NCI-H345 treated with DMSO at 0.1 percent for 48 hours (cell line): ENCODE results near the gene PEAR1.

Experiments
- DNase-seq: peaks from one replicate; lab custom pipeline; 2025; ENCODE audit not compliant: unreplicated experiment; lab: John Stamatoyannopoulos, UW

PEAR1 gene

DNA sequence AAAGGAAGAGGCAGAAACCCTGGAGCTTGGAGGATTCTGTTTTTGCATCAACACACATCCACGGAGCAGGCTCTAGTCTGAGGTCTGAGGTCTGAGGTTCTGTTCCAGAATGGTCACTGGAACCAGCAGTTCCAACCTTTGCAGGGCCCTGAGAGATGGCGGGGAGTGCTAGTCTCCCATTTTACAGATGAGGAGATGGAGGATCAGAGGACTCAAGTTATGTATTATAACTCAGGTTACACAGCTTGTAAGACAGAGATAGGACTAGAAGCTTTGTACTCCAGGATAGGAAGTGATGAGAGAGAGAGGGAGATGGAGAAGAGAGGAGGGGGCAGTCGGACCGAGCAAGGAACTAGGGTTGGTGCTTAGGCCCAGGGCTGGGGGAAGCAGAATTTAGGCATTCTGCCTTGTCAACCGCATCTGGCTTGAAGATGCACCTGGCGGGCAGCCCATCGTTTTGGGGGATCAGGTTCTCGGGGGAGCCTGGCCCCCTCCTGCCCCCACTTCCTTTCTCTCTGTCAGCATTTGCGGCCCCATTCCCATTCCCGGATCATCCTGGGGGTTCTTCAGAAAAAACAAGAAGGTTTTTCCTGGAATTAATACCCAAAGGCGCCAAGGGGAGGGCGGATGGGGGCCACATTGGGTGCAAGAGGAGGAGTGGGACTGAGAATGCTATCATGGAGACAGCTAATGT, 5.6 kb downstream of the PEAR1 start:
- DNase-seq = no peak

DNA sequence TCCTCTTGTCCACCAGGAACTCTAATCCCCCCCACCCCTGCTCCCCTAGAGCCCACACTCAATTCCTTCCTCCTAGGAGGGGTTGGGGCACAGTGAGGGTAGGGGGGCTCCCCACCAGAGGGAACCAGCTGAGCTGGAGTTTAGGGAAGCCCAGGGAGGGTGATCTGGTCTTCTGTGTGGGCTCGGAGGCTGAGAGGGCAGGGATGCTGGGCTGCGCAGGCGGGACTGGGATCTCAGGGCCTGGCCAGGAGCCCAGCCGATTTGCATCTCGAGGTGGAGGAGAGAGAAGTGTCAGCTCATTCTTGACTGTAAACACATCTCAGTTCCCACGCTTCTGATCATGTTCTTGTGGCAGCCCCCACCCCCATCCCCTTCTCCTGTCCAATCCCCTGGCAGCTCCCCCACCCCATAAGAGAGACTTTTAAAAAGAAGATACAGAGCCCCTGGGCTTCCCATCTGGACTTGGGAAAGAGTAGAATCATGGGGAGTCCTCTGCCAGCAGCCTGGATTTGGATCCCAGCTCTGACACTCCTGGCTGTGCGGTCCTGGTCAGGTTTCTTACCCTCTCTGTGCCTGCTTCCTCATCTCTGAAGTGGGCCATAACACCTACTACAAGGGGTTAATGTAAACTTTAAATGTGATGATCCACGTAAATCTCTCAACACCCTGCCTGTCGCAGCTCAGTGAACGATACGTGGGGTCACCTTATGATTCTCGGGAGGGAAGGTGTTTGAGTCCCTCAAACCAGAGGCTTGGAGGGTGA, 6.6 kb downstream of the PEAR1 start:
- no peak for DNase-seq

DNA sequence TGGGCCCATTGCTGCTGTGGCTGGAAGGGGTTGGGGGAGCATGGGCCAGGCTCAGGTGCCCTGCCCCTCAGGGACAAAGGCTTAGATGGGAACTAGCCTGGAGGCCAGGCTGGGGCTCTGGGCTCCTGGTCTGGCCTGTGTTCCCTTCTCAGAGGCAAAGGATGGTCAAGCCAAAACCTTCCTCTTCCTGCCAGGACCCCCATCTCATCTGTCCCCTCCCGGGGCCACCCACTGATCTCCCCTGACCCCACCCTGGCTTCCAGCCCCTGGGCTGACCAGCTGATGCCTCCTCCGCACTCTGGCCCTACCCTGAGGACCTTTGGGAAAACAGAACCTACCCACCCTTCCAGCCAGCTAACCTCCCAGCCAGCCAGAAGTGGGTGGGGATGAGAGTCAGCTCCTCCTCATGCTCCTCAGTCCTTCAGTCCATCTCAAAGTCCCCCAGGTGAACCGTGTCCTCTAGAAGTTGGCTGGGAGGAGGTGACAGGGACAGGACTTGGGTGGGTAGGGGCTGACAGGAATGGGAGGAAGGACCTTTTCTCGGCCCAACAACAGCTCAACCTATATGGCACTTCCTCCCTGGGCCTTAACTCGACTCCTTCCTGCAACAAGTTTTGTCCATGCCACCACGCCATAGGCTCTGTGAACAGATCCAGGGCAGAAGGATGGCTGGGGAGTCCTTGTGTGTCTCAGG, 7.5 kb downstream of the PEAR1 start:
- DNase-seq = no peak

GRCh38 chr1:156901590-156901900, 8.0 kb downstream of the PEAR1 start:
- no peak for DNase-seq

DNA sequence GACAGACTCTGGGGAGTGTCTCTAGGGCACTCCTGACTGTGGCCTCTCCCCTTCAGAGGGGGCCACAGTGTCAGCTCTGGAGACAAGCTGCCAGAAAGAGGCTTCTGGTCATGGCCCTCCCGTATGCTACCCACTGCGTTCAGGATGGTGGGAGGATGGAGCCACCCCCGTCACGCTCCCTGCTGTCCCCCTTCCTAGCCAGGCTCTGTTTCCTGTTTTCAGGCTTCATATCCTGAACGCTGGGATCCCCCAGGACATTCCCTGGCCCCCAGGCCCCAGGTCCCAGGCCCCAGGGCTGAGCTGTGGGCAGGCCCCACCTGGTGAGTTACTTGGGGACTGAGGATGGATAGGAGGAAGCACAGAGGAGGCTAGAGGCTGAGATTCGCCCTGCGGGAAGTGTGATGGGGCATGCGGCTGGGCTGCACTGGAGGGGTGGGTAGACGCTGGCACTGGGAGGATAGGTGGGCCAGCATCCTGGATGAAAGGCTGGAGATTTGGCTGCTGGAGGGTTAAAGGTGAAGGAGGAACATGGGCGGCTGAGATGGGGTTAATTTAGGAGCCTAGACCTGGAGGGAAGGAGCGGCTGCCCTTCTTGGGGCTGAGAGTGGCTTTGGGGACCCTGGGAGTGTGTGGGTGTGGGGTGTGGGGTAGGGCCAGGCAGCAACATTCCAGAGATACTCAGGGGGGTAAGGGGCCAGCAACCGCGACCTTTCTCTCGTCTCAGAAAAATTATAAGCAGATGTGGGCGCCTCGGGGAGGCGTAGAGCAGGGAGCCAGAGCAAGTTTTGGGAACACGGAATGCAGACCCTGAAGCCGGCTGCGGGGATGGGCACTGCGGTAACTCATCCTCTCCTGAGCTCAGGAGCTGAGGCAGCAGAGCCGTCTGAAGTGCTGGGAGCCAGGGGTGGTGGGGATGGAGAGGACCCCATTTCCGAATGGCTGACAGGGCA, 8.7 kb downstream of the PEAR1 start:
- DNase-seq = no peak

DNA sequence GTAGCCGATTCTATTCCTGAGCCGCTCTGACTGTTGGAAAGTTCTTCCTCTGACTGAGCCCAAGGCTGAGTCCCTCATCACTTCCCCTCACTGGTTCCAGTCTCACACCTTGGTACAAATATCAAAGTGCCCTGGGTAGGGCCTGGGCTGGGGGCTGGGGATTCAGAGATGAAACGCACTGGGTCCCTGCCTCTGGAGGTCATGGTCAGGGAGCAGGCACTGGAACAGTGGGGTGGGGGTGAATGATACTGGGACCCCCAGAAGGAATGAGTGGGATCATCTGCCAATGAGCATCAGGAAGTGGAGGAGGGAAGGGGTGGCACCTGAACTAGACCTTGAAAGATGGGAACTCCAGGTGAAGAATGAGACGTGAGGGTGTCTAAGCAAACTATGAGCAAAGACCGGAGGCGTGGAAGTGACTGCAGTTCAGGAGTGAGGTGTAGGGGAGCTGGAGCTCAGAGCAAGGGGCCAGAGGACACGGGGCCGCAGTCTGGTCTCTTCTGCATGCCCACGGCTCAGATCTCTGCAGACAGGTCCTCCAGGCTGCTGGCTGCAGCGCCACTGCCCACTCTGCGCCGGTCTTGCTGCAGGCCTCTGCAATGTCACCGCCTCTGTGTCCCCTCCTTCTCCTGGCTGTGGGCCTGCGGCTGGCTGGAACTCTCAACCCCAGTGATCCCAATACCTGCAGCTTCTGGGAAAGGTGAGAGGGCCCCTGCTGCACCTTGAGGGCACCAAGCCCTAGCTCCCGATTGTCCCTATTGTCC, 10.0 kb downstream of the PEAR1 start:
- DNase-seq = no peak

- DNase-seq = no peak
These were observed 10.9 kb downstream of the PEAR1 start for GRCh38 chr1:156904187-156904959.

- no peak for DNase-seq
These were observed 11.7 kb downstream of the PEAR1 start for GRCh38 chr1:156905176-156905575.

DNA sequence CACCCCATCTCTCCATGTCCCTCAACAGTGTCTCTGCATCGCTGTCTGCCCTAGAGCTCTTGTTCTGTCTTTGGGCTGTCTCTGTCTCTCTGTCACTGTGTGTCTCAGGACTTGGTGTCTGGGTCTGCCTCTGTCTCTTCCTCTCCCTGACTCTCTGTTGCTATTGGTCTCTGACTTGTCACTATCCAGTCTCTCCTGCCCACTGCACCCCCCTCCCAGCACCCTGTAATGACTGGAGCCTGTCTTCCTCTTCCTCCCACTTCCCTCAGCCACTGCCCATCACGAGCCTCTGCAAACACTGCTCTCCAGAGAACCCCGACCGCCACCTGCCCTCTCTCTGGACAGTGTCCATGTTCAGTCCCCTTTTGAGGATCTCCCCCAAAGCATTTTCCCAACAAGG, 12.1 kb downstream of the PEAR1 start:
- DNase-seq = no peak

GRCh38 chr1:156906206-156906906, 12.8 kb downstream of the PEAR1 start:
- no peak for DNase-seq

DNA sequence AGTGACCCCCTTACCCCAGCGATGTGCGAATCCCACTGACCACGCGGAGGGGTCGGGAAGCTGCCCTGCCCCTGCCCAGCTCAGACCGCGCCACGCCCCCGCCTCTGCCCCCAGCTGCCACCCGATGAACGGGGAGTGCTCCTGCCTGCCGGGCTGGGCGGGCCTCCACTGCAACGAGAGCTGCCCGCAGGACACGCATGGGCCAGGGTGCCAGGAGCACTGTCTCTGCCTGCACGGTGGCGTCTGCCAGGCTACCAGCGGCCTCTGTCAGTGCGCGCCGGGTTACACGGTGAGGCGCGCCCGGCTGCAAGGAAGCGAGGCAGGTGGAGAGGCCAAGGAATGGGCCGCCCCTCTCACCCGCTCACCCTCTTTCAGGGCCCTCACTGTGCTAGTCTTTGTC, 15.0 kb downstream of the PEAR1 start:
- no peak for DNase-seq

DNA sequence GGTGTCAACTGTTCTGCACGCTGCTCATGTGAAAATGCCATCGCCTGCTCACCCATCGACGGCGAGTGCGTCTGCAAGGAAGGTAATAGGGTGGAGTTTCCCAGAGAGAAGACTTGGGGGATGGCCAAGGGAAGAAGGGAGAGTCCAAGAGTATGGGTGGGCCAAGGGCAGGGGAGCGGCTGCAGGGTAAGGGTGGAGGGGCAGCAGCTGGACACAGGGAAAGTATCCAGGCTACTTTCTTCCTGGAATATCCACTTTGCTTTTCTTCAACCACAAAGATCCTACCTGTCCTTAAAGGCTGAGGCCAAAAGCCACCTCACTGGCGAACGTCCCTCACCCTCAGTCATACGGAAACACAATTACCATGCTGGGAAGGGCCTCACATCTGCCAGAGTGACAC, 15.4 kb downstream of the PEAR1 start:
- DNase-seq = no peak

GRCh38 chr1:156909671-156910070, 16.2 kb downstream of the PEAR1 start:
- no peak for DNase-seq

DNA sequence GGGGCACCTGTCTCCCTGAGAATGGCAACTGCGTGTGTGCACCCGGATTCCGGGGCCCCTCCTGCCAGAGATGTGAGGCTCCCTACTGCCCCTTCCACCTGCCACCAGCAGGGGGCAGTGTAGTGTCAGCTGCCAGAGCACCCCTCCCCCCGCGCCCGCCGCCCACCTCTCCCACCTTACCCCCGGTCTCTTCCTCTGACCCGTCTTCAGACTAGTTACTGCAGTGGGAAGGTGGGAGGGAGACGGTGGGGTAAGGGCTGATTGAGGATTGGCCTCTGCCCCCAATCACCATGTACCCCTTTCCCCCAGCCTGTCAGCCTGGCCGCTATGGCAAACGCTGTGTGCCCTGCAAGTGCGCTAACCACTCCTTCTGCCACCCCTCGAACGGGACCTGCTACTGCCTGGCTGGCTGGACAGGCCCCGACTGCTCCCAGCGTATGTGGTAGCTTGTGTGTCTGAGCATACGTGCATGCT, 16.8 kb downstream of the PEAR1 start:
- no peak for DNase-seq

DNA sequence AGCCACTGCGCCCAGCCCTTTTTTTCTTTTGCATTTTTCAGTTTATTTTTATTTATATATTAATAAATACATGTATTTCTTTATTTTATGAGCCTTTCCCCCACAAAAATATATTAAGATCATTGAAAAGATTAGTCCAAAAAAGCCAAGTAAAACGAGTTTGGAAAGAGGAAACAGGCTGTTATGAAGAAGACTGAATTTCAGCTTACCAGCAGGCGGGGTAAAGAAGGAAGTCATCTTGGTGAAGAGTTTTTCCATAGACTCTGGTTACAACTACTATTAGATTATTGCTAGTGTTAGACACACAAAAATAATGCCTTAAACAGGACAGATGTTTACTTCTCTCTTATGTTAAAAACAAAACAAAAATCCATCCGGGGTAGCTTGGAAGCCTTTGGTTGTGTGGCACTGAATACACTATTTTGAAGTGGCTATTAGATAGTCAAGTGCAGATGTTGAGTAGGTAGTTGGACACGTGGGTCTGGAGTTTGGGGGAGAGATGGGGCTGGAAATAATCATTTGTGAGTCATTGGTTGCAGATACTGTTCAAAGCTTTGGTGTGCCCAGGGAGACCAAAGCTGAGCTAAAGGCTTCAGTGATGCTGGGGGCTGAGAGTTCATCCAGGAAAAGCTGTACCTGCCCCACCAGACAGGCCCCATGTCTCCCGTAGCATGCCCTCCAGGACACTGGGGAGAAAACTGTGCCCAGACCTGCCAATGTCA, 18.2 kb downstream of the PEAR1 start:
- no peak for DNase-seq

GRCh38 chr1:156912310-156912709, 18.8 kb downstream of the PEAR1 start:
- no peak for DNase-seq

- DNase-seq = no peak
These were observed 19.6 kb downstream of the PEAR1 start for GRCh38 chr1:156912861-156913808.
